BLaER1 treated with 17β-estradiol and CSF1 and Interleukin-3, amounts not matched to agents 10 nM and 100 nM (cell line): ENCODE results near the gene TNIP1.
A peak's percentile ranks its signal among the peaks of the same experiment; 100 is the strongest.

Experiments used
- H3K27ac ChIP-seq, 11 experiments: shearing (Covaris generic); formaldehyde crosslinking; 2 replicates each; pipeline ENCODE4 v1.8.1; 2022
- H3K27me3 ChIP-seq, 11 experiments: shearing (Covaris generic); formaldehyde crosslinking; 2 replicates each; pipeline ENCODE4 v1.8.1; 2022
- H3K36me3 ChIP-seq, 11 experiments: shearing (Covaris generic); formaldehyde crosslinking; 2 replicates each; pipeline ENCODE4 v1.8.1; 2022
- H3K4me1 ChIP-seq, 10 experiments: shearing (Covaris generic); formaldehyde crosslinking; 2 replicates each; pipeline ENCODE4 v1.8.1; 2022
- H3K4me2 ChIP-seq, 11 experiments: shearing (Covaris generic); formaldehyde crosslinking; 2 replicates each; pipeline ENCODE4 v1.8.1; 2022
- H3K4me3 ChIP-seq, 10 experiments: shearing (Covaris generic); formaldehyde crosslinking; 2 replicates each; pipeline ENCODE4 v1.8.1; 2022
- H3K9ac ChIP-seq, 11 experiments: shearing (Covaris generic); formaldehyde crosslinking; 2 replicates each; pipeline ENCODE4 v1.8.1; 2022
- H3K9me3 ChIP-seq, 11 experiments: shearing (Covaris generic); formaldehyde crosslinking; replicated peaks in 1 of 11; 2 replicates each; pipeline ENCODE4 v1.8.1; 2022
- H4K20me1 ChIP-seq, 11 experiments: shearing (Covaris generic); formaldehyde crosslinking; 2 replicates each; pipeline ENCODE4 v1.8.1; 2022
- Cebpa-rat ChIP-seq, 11 experiments: shearing (Covaris generic); IDR thresholded peaks; 2 replicates each; pipeline ENCODE4 v1.8.1; 2022

The TNIP1 gene, protein sequence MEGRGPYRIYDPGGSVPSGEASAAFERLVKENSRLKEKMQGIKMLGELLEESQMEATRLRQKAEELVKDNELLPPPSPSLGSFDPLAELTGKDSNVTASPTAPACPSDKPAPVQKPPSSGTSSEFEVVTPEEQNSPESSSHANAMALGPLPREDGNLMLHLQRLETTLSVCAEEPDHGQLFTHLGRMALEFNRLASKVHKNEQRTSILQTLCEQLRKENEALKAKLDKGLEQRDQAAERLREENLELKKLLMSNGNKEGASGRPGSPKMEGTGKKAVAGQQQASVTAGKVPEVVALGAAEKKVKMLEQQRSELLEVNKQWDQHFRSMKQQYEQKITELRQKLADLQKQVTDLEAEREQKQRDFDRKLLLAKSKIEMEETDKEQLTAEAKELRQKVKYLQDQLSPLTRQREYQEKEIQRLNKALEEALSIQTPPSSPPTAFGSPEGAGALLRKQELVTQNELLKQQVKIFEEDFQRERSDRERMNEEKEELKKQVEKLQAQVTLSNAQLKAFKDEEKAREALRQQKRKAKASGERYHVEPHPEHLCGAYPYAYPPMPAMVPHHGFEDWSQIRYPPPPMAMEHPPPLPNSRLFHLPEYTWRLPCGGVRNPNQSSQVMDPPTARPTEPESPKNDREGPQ

DNA sequence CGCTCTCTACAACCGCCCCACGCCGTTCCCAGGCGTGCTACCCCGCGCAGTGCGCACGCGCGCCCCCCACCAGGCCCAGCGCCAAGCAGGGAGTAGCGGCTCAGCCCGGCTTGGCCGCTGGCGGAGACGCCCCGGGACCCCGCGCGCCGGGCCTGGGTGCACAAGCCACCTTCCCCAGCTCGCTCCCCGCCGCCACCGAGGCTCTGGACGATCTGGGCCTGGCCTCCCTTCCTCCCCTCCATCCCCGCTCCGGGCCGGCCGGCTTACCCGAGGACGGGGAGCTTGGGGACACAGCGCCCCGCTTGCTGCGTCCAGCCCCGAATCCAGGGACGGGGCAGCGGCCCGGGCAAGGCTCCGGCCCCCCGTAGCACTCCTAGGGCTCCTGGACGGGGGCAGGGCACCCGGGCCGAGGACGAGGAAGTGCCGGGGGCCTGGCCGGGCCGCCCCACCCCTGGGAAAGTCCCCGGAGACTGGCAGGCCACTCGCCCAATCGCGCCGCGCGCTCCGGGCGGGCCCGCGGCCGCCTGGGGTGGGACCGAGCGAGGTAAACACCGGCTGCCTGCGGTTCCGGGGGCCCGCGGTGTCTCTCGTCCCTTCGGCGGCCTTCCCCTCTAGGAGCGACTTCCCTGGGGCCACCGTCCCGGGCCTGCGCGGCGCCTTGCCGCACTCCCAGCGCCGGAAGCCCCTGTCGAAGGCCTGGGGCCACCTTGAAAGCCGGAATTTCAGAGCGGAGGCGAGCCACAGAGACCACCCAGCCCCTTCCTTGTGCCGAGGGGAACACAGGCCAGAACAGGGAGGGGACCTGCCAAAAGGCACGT, at the start of gene TNIP1:
TSS of gene TNIP1 (minus strand) at position 422 of the 818 bp plus-strand sequence. CDS start 15,939 bp downstream, outside the sequence.
- Histone ChIP-seq H3K27me3 (no peaks in the 10 kb centered on the region), H3K27ac (peak within 1 kb of the TSS; percentile 95 to 99 (median 98)), H3K4me3 (peak within 1 kb of the TSS; percentile 79 to 94 (median 90)), H3K36me3 (peaks cover 18 to 39% (median 35%) of the 10 kb centered on the region in 11 experiments), H3K9ac (peak within 1 kb of the TSS; percentile 95 to 99 (median 98)), H3K4me1 (peaks cover 56 to 85% (median 74%) of the 10 kb centered on the region in 10 experiments), H3K9me3 (no peaks in the 10 kb centered on the region), H3K4me2 (peak within 1 kb of the TSS; percentile 87 to 97 (median 95)), H4K20me1 (peaks cover 33 to 47% (median 42%) of the 10 kb centered on the region in 11 experiments; a peak in 21 of 22 replicates)
- TF ChIP-seq Cebpa-rat (IDR thresholded peaks at IDR 0.05): no peak

DNA sequence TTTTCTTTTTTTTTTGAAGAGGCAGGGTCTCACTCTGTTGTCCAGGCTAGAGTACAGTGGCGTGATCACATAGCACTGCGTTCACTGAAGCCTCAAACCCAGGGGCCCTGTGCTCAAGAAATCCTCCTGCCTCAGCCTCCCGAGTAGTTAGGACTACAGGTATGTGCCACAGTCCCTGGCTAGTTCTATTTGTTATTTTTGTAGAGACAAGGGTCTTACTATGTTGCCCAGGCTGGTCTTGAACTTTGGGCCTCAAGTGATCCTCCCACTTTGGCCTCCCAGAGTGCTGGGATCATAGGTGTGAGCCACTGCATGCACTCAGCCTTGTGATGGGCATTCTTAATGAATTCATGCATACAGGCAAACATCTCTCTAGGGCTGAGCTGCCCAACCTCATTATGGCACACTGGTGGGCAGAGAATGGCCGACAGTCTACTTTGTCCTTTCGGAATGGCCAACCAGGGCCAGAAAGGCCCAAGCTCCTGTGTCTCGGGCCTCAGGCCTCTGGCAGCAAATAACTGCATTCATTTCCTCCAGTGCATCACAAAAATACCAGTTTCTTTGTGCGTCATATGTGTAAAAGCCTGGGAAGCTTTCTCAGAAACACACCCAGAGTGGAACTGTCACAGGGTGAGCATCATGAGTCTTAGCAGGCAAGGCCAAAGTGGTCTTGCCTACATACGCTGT, 49.5 kb upstream of the TNIP1 start:
- Histone ChIP-seq H3K27ac (no peak overlapping the region), H3K9me3 (no peaks in the 10 kb centered on the region), H3K4me1 (peaks cover 25 to 100% (median 52%) of the 10 kb centered on the region in 10 experiments), H3K4me3 (no peak overlapping the region), H3K36me3 (peaks cover 75 to 99% (median 90%) of the 10 kb centered on the region in 11 experiments), H3K9ac (no peak overlapping the region), H3K27me3 (no peaks in the 10 kb centered on the region), H3K4me2 (peak overlapping the region in 5 of 11 experiments; percentile 49 to 95 (median 66); a peak in 7 of 22 replicates), H4K20me1 (peaks cover 0 to 87% (median 0%) of the 10 kb centered on the region in 11 experiments; a peak in 8 of 22 replicates)
- TF ChIP-seq Cebpa-rat (IDR thresholded peaks at IDR 0.05): no peak

GRCh38 chr5:151128817-151129216, 48.0 kb upstream of the TNIP1 start:
- H3K36me3 ChIP-seq: peaks cover 60 to 98% (median 80%) of the 10 kb centered on the region in 11 experiments
- H3K27me3 ChIP-seq: no peaks in the 10 kb centered on the region
- peak overlapping the region in 2 of 11 experiments; percentile 25 to 62; a peak in 3 of 22 replicates for H3K27ac ChIP-seq
- peaks cover 41 to 100% (median 58%) of the 10 kb centered on the region in 10 experiments for H3K4me1 ChIP-seq
- H3K9me3 ChIP-seq: no peaks in the 10 kb centered on the region
- peak overlapping the region in 3 of 11 experiments; percentile 13 to 39 (median 39); a peak in 4 of 22 replicates for H3K9ac ChIP-seq
- H3K4me2 ChIP-seq: peak overlapping the region in 3 of 11 experiments; percentile 44 to 95 (median 82); a peak in 5 of 22 replicates
- TF ChIP-seq Cebpa-rat (IDR thresholded peaks at IDR 0.05): no peak
- H4K20me1 ChIP-seq: peaks cover 0 to 88% (median 7%) of the 10 kb centered on the region in 11 experiments; a peak in 9 of 22 replicates
- H3K4me3 ChIP-seq: no peak overlapping the region

- Histone ChIP-seq H3K4me1 (peaks cover 50 to 98% (median 60%) of the 10 kb centered on the region in 10 experiments), H4K20me1 (peaks cover 0 to 88% (median 11%) of the 10 kb centered on the region in 11 experiments; a peak in 9 of 22 replicates), H3K9me3 (no peaks in the 10 kb centered on the region), H3K27me3 (no peaks in the 10 kb centered on the region), H3K36me3 (peaks cover 55 to 98% (median 79%) of the 10 kb centered on the region in 11 experiments), H3K27ac (peak overlapping the region in 1 of 11 experiments; percentile 5; a peak in 1 of 22 replicates), H3K4me2 (peak overlapping the region in 2 of 11 experiments; percentile 82 to 95; a peak in 4 of 22 replicates), H3K9ac (peak overlapping the region in 2 of 11 experiments; percentile 2 to 42; a peak in 2 of 22 replicates), H3K4me3 (no peak overlapping the region)
- no peak for TF ChIP-seq Cebpa-rat (IDR thresholded peaks at IDR 0.05)
Observed at GRCh38 chr5:151127926-151128325, 47.1 kb upstream of the TNIP1 start.

DNA sequence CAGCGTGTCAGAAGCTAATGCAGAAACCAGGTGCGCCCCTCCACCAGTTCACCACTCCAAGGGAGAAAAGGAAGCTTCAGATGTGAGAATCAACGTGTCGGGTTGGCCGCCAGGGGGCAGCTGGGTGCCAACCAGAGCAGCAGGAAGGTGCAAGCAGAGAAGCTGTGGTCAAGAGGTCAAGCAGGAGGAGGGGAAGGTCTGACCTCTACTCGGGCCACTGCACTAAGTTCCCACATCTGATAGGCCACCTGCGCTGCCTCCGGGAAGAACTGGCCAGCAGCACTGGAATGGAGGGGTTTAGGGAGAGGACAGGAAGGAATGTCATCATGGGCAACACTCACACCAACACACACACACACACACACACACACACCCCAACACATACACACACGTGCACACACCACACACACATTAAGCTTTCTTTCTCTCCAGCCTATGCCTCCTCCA, 45.4 kb upstream of the TNIP1 start:
- TF ChIP-seq Cebpa-rat (IDR thresholded peaks at IDR 0.05): no peak
- peak overlapping the region in 5 of 11 experiments; percentile 16 to 59 (median 38); a peak in 4 of 22 replicates for H3K9ac ChIP-seq
- H4K20me1 ChIP-seq: peaks cover 0 to 90% (median 11%) of the 10 kb centered on the region in 11 experiments; a peak in 9 of 22 replicates
- H3K27me3 ChIP-seq: no peaks in the 10 kb centered on the region
- H3K9me3 ChIP-seq: no peaks in the 10 kb centered on the region
- H3K27ac ChIP-seq: peak overlapping the region in 9 of 11 experiments; percentile 13 to 65 (median 58); a peak in 14 of 22 replicates
- peaks cover 42 to 81% (median 49%) of the 10 kb centered on the region in 10 experiments for H3K4me1 ChIP-seq
- peaks cover 58 to 98% (median 79%) of the 10 kb centered on the region in 11 experiments for H3K36me3 ChIP-seq
- peak overlapping the region in 1 of 10 experiments; percentile 7; a peak in 1 of 20 replicates for H3K4me3 ChIP-seq
- peak overlapping the region; percentile 71 to 95 (median 84); a peak in 21 of 22 replicates for H3K4me2 ChIP-seq

- Histone ChIP-seq H3K36me3 (peaks cover 58 to 98% (median 79%) of the 10 kb centered on the region in 11 experiments), H3K9ac (peak overlapping the region in 10 of 11 experiments; percentile 4 to 59 (median 32); a peak in 10 of 22 replicates), H3K4me2 (peak overlapping the region; percentile 71 to 95 (median 84)), H4K20me1 (peaks cover 0 to 86% (median 11%) of the 10 kb centered on the region in 11 experiments; a peak in 9 of 22 replicates), H3K9me3 (no peaks in the 10 kb centered on the region), H3K27ac (peak overlapping the region in 10 of 11 experiments; percentile 13 to 65 (median 59); a peak in 19 of 22 replicates), H3K4me1 (peaks cover 38 to 73% (median 42%) of the 10 kb centered on the region in 10 experiments), H3K4me3 (peak overlapping the region in 2 of 10 experiments; percentile 2 to 7; a peak in 3 of 20 replicates), H3K27me3 (no peaks in the 10 kb centered on the region)
- TF ChIP-seq Cebpa-rat (IDR thresholded peaks at IDR 0.05): no peak
Observed at GRCh38 chr5:151125421-151125820, 44.6 kb upstream of the TNIP1 start.
